GM13976 (cell line): Measurements from ENCODE around the gene UNC5B.

Experiments used
- DNase-seq: peaks from one replicate; pipeline ENCODE4 v3.0.0; 2012; ENCODE audit warnings: low spot score
- CTCF ChIP-seq: IDR thresholded peaks from 2 replicates; pipeline ENCODE4 v1.5.1; 2012; ENCODE audit warnings: borderline replicate concordance, mild to moderate bottlenecking; ENCODE audit not compliant: insufficient read depth; ENCODE audit errors: extremely low read depth, missing control alignments, control extremely low read depth
- in situ Hi-C: fragments of 300-500 bp; cut with MboI; formaldehyde crosslinking; loops from one replicate; pipeline ENCODE4 v1.12.0; 2022; ENCODE audit warnings: low sequenced_read_pairs, mixed read lengths, inconsistent platforms; ENCODE audit not compliant: unreplicated experiment

Gene UNC5B

GRCh38 chr10:71351087-71351486, 138.7 kb downstream of the UNC5B start:
- no peak for TF ChIP-seq CTCF
- no peak for DNase-seq
- in situ Hi-C loops, result no loop called here

GRCh38 chr10:71351628-71352319, 139.4 kb downstream of the UNC5B start:
- DNase-seq, result no peak
- in situ Hi-C loops, result no loop called here

More at GRCh38 chr10:71351628-71352319, 139.4 kb downstream of the UNC5B start:
- no peak for TF ChIP-seq CTCF
